Fibroblast of skin of back (primary cell): ENCODE data around the gene CRCP.
"Not testable (repeated sequence)": the region's sequence is repeated elsewhere in the genome, so short reads cannot be mapped to it uniquely, and the experiment has no call there.

Experiments used
- DNase-seq: peaks from one replicate; pipeline ENCODE4 v3.0.0-alpha.2; 2013

Gene CRCP

GRCh38 chr7:66108410-66108809 lies 6.2 kb upstream of the CRCP start:
- DNase-seq: not testable (repeated sequence)

GRCh38 chr7:66110856-66111255 lies 3.8 kb upstream of the CRCP start:
- peak; percentile 98 for DNase-seq

GRCh38 chr7:66116680-66117420 lies 2.2 kb downstream of the CRCP start:
- not testable (repeated sequence) for DNase-seq

- no peak for DNase-seq
These were observed 4.0 kb downstream of the CRCP start for GRCh38 chr7:66118603-66119002.

- DNase-seq: no peak
These were observed 4.7 kb downstream of the CRCP start for GRCh38 chr7:66119245-66119850.

GRCh38 chr7:66123175-66123528 lies 8.5 kb downstream of the CRCP start:
- no peak for DNase-seq

- DNase-seq: not testable (repeated sequence)
These were observed 9.9 kb downstream of the CRCP start for GRCh38 chr7:66124569-66124861.

- no peak for DNase-seq
These were observed 10.5 kb downstream of the CRCP start for GRCh38 chr7:66125052-66125694.

- DNase-seq: not testable (repeated sequence)
These were observed 11.2 kb downstream of the CRCP start for GRCh38 chr7:66125781-66126352.

GRCh38 chr7:66127172-66127571 lies 12.5 kb downstream of the CRCP start:
- DNase-seq: not testable (repeated sequence)

- DNase-seq: peak; percentile 68
These were observed 24.5 kb downstream of the CRCP start for GRCh38 chr7:66138994-66139752.

GRCh38 chr7:66140924-66141323 lies 26.3 kb downstream of the CRCP start:
- DNase-seq: peak; percentile 63

GRCh38 chr7:66142334-66142733 lies 27.7 kb downstream of the CRCP start:
- DNase-seq: no peak

- DNase-seq: no peak
These were observed 28.3 kb downstream of the CRCP start for GRCh38 chr7:66142996-66143395.

GRCh38 chr7:66143876-66144332 lies 29.3 kb downstream of the CRCP start:
- no peak for DNase-seq

GRCh38 chr7:66145400-66146104 lies 30.9 kb downstream of the CRCP start:
- no peak for DNase-seq

GRCh38 chr7:66146701-66147100 lies 32.1 kb downstream of the CRCP start:
- peak; percentile 65 for DNase-seq

- DNase-seq: not testable (repeated sequence)
These were observed 33.0 kb downstream of the CRCP start for GRCh38 chr7:66147657-66148056.

GRCh38 chr7:66150471-66150870 lies 35.8 kb downstream of the CRCP start:
- peak; percentile 45 for DNase-seq

- peak; percentile 66 for DNase-seq
These were observed 37.9 kb downstream of the CRCP start for GRCh38 chr7:66152371-66153191.

GRCh38 chr7:66153691-66154090 lies 39.0 kb downstream of the CRCP start:
- DNase-seq: no peak
